Retinal pigment epithelial cell (primary cell): ENCODE results near the gene CTCFL.
A peak's percentile ranks its signal among the peaks of the same experiment; 100 is the strongest.

Source experiments
- DNase-seq: peaks from one replicate; pipeline ENCODE4 v3.0.0-alpha.2; 2010; ENCODE audit warnings: low read depth
- H3K4me3 ChIP-seq: 2 replicates; pipeline ENCODE4 v1.5.1; 2011; ENCODE audit warnings: mild to moderate bottlenecking, low read length, control low read depth, moderate library complexity
- TF ChIP-seq, protein P1 (sequence below): conservative IDR thresholded peaks from 2 replicates; pipeline ENCODE4 v1.5.1; 2011; ENCODE audit warnings: low read depth, low read length, control low read depth, inconsistent platforms

The CTCFL gene

GRCh38 chr20:57524511-57525176 lies at the start of gene CTCFL:
Gene CTCFL, minus strand, starts transcription at chr20:57525140. Its CDS starts 935 bp downstream, at chr20:57524205.
- DNase-seq, result no peak
- no peak within 1 kb of the TSS for H3K4me3 ChIP-seq
- TF ChIP-seq, protein P1, sequence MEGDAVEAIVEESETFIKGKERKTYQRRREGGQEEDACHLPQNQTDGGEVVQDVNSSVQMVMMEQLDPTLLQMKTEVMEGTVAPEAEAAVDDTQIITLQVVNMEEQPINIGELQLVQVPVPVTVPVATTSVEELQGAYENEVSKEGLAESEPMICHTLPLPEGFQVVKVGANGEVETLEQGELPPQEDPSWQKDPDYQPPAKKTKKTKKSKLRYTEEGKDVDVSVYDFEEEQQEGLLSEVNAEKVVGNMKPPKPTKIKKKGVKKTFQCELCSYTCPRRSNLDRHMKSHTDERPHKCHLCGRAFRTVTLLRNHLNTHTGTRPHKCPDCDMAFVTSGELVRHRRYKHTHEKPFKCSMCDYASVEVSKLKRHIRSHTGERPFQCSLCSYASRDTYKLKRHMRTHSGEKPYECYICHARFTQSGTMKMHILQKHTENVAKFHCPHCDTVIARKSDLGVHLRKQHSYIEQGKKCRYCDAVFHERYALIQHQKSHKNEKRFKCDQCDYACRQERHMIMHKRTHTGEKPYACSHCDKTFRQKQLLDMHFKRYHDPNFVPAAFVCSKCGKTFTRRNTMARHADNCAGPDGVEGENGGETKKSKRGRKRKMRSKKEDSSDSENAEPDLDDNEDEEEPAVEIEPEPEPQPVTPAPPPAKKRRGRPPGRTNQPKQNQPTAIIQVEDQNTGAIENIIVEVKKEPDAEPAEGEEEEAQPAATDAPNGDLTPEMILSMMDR, result no peak

GRCh38 chr20:57573894-57574293 lies 49.0 kb upstream of the CTCFL start:
- DNase-seq, result no peak
- TF ChIP-seq, protein P1, result peak; percentile 11
- H3K4me3 ChIP-seq, result no peak overlapping the region

- DNase-seq, result no peak
- TF ChIP-seq, protein P1, result no peak
- H3K4me3 ChIP-seq, result no peak overlapping the region
Observed at GRCh38 chr20:57573242-57573641, 48.3 kb upstream of the CTCFL start.

- no peak overlapping the region for H3K4me3 ChIP-seq
- DNase-seq, result no peak
- TF ChIP-seq, protein P1, result no peak
Observed at GRCh38 chr20:57571782-57572416, 47.0 kb upstream of the CTCFL start.

DNA sequence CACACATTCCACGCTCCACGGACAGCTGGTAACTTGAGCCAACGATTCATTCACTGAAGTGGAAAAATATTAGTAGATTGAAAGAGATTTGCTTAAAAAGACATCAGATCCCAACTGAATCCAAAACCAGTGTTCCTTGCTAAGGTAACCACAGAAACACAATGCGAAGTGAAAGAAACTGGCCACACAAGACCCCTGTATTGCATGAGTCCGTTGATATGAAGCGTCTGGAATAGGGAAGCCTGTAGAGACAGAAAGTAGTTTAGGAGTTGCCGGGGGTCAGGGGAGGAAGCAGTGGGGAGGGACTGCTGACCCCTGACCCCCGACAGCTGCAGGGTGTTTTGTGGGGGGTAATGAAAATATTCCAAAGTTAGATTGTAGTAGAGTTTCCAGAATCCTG lies 46.0 kb upstream of the CTCFL start:
- TF ChIP-seq, protein P1, result no peak
- no peak overlapping the region for H3K4me3 ChIP-seq
- DNase-seq, result no peak

- no peak overlapping the region for H3K4me3 ChIP-seq
- TF ChIP-seq, protein P1, result no peak
- DNase-seq, result no peak
Observed at GRCh38 chr20:57570145-57570850, 45.4 kb upstream of the CTCFL start.
